Fibroblast of lung (primary cell): ENCODE data around the gene MAPK8IP3. TPM values are rescaled to one million over a fixed set of nuclear protein-coding genes. Genes with fewer than 3 reads are reported as not detected.

Experiments used
- DNase-seq, 2 donors: peaks; one replicate each; pipeline versions ENCODE4 v3.0.0 to v3.0.0-alpha.2; 2010; ENCODE audit warnings: low read depth in 2 of 2
- H2AFZ ChIP-seq: 2 replicates; pipeline ENCODE4 v1.5.1; 2012; ENCODE audit warnings: low read length, control low read depth, inconsistent platforms
- H3K27ac ChIP-seq: 2 replicates; pipeline ENCODE4 v1.5.1; 2011; ENCODE audit warnings: low read length, control low read depth; ENCODE audit not compliant: insufficient read depth
- H3K27me3 ChIP-seq: 2 replicates; pipeline ENCODE4 v1.5.1; 2011; ENCODE audit warnings: mild to moderate bottlenecking, low read length; ENCODE audit not compliant: control insufficient read depth, insufficient read depth
- H3K36me3 ChIP-seq: 2 replicates; pipeline ENCODE4 v1.5.1; 2011; ENCODE audit warnings: low read length; ENCODE audit not compliant: control insufficient read depth, insufficient read depth
- H3K4me1 ChIP-seq: 2 replicates; pipeline ENCODE4 v1.5.1; 2011; ENCODE audit warnings: low read length; ENCODE audit not compliant: control insufficient read depth, insufficient read depth; ENCODE audit errors: extremely low read depth
- H3K4me2 ChIP-seq: 2 replicates; pipeline ENCODE4 v1.5.1; 2011; ENCODE audit warnings: low read length, control low read depth; ENCODE audit not compliant: insufficient read depth; ENCODE audit errors: extremely low read depth
- H3K4me3 ChIP-seq, 4 experiments: fragments of 200-600 bp in 1 of 4; sonication (generic) in 1 of 4; replicated peaks in 1 of 4; 2 replicates each; pipeline ENCODE4 v1.5.1; 2011 to 2016; ENCODE audit warnings: low read length in 4 of 4, low read depth in 3 of 4, mild to moderate bottlenecking in 3 of 4, control low read depth in 2 of 4, inconsistent platforms in 1 of 4, mixed read lengths in 1 of 4; ENCODE audit not compliant: insufficient read depth in 1 of 4; ENCODE audit errors: control extremely low read depth in 1 of 4
- H3K79me2 ChIP-seq: 2 replicates; pipeline ENCODE4 v1.5.1; 2012; ENCODE audit warnings: mild to moderate bottlenecking, low read length, inconsistent platforms; ENCODE audit not compliant: control insufficient read depth, insufficient read depth
- H3K9ac ChIP-seq: 2 replicates; pipeline ENCODE4 v1.5.1; 2011; ENCODE audit warnings: mild to moderate bottlenecking, low read length, control low read depth; ENCODE audit not compliant: insufficient read depth
- H3K9me3 ChIP-seq: 2 replicates; pipeline ENCODE4 v1.5.1; 2012; ENCODE audit warnings: low read depth, low read length; ENCODE audit not compliant: control insufficient read depth, insufficient read depth
- H4K20me1 ChIP-seq: 2 replicates; pipeline ENCODE4 v1.5.1; 2011; ENCODE audit warnings: low read length; ENCODE audit not compliant: control insufficient read depth, insufficient read depth; ENCODE audit errors: extremely low read depth
- EZH2 ChIP-seq: IDR thresholded peaks from 2 replicates; pipeline ENCODE4 v1.5.1; 2012; ENCODE audit warnings: low read length, control low read depth, mild to moderate bottlenecking; ENCODE audit errors: missing control alignments
- polyA plus RNA-seq, 2 donors: library from polyadenylated mRNA; depleted of rRNA in 1 of 2; stranded (reverse) in 1 of 2; unstranded in 1 of 2; fragments of >200 nt; gene quantifications; 2 replicates each; pipeline ENCODE4 v1.2.1, GENCODE V29; 2011 to 2012; ENCODE audit warnings: missing spikeins in 1 of 2
- total RNA-seq: library from RNA; depleted of rRNA; stranded (reverse); fragments of >200 nt; gene quantifications from 2 replicates; pipeline ENCODE4 v1.2.1, GENCODE V29; 2014
- TF ChIP-seq, protein P1 (sequence below), 2 donors: IDR thresholded peaks in 1 of 2; conservative IDR thresholded peaks in 1 of 2; 1 replicate in 1 of 2; 2 replicates in 1 of 2; pipeline ENCODE4 v1.5.1; 2011 to 2012; ENCODE audit warnings: low read length in 2 of 2, control low read depth in 1 of 2, inconsistent platforms in 1 of 2, low read depth in 1 of 2, mild to moderate bottlenecking in 1 of 2

The MAPK8IP3 gene
- total and polyA plus RNA-seq, 2 donors (not counting 1 experiment from before 2014, with no cell fraction given), result 9.4 to 36.3 TPM

DNA sequence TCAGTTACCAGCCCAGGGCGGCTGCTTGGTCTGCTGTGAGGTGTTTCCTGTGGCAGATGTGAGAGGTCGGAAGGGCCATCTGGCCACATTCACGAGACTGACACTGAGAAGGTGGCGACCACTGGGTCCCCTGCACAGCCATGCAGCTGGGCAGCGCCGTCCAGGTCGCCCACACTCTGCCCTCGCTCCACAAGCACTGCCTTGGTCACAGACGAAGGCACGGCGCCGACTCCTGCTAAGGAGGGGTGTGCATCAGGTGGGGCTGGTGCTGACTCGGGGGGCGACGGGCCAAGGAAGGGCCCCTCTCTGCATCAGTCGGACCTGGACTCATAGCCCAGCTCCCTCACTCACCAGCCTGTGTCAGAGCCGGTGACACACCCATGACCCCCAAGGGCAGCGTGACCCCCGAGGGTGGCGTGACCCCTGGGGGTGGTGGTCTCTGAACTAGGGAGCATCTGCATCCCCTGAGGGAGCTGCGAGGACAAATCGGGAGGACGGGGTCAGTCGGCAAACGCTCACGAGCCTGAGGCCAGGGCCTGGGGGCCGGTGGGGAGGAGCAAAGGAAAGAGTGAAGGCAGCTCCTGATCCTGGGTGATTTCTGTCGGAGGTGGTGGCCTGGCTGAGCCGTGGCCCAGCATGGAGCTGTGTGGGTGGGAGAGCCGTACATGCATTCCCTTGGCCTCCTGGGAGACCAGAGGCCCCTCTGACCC, 34.9 kb downstream of the MAPK8IP3 start:
- H3K79me2 ChIP-seq, result no peaks in the 10 kb centered on the region
- H4K20me1 ChIP-seq, result no peaks in the 10 kb centered on the region
- no peak overlapping the region for H3K9ac ChIP-seq
- H3K36me3 ChIP-seq, result peaks cover 6% of the 10 kb centered on the region
- no peak overlapping the region for H3K4me3 ChIP-seq
- peaks cover 4% of the 10 kb centered on the region for H3K9me3 ChIP-seq
- H2AFZ ChIP-seq, result no peak overlapping the region
- DNase-seq, result no peak
- TF ChIP-seq EZH2, result no peak
- TF ChIP-seq, protein P1, sequence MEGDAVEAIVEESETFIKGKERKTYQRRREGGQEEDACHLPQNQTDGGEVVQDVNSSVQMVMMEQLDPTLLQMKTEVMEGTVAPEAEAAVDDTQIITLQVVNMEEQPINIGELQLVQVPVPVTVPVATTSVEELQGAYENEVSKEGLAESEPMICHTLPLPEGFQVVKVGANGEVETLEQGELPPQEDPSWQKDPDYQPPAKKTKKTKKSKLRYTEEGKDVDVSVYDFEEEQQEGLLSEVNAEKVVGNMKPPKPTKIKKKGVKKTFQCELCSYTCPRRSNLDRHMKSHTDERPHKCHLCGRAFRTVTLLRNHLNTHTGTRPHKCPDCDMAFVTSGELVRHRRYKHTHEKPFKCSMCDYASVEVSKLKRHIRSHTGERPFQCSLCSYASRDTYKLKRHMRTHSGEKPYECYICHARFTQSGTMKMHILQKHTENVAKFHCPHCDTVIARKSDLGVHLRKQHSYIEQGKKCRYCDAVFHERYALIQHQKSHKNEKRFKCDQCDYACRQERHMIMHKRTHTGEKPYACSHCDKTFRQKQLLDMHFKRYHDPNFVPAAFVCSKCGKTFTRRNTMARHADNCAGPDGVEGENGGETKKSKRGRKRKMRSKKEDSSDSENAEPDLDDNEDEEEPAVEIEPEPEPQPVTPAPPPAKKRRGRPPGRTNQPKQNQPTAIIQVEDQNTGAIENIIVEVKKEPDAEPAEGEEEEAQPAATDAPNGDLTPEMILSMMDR (conservative IDR thresholded peaks at IDR 0.05 in 1 of 2, IDR thresholded peaks at IDR 0.05 in 1 of 2; ENCODE audit: low read depth in 1 of 2, low read length in 2 of 2), result no peak
- H3K4me2 ChIP-seq, result no peak overlapping the region
- no peaks in the 10 kb centered on the region for H3K27me3 ChIP-seq
- no peaks in the 10 kb centered on the region for H3K4me1 ChIP-seq
- H3K27ac ChIP-seq, result no peak overlapping the region

GRCh38 chr16:1741553-1742165, 35.7 kb downstream of the MAPK8IP3 start:
- Histone ChIP-seq H2AFZ (no peak overlapping the region), H3K27me3 (no peaks in the 10 kb centered on the region), H3K9me3 (peaks cover 4% of the 10 kb centered on the region), H3K27ac (no peak overlapping the region), H3K36me3 (peaks cover 6% of the 10 kb centered on the region), H3K9ac (no peak overlapping the region), H3K4me1 (no peaks in the 10 kb centered on the region), H3K79me2 (no peaks in the 10 kb centered on the region), H4K20me1 (no peaks in the 10 kb centered on the region), H3K4me3 (no peak overlapping the region), H3K4me2 (no peak overlapping the region)
- TF ChIP-seq EZH2, result no peak
- TF ChIP-seq, protein P1 (conservative IDR thresholded peaks at IDR 0.05 in 1 of 2, IDR thresholded peaks at IDR 0.05 in 1 of 2; ENCODE audit: low read depth in 1 of 2, low read length in 2 of 2), result no peak
- DNase-seq, result no peak

- no peak overlapping the region for H3K27ac ChIP-seq
- H3K36me3 ChIP-seq, result peaks cover 17% of the 10 kb centered on the region
- no peaks in the 10 kb centered on the region for H3K27me3 ChIP-seq
- TF ChIP-seq EZH2, result no peak
- TF ChIP-seq, protein P1 (conservative IDR thresholded peaks at IDR 0.05 in 1 of 2, IDR thresholded peaks at IDR 0.05 in 1 of 2; ENCODE audit: low read depth in 1 of 2, low read length in 2 of 2), result no peak
- H3K9me3 ChIP-seq, result peaks cover 2% of the 10 kb centered on the region
- no peak overlapping the region for H2AFZ ChIP-seq
- no peaks in the 10 kb centered on the region for H4K20me1 ChIP-seq
- H3K4me2 ChIP-seq, result no peak overlapping the region
- no peak overlapping the region for H3K4me3 ChIP-seq
- H3K9ac ChIP-seq, result no peak overlapping the region
- no peaks in the 10 kb centered on the region for H3K79me2 ChIP-seq
- no peak for DNase-seq
- no peaks in the 10 kb centered on the region for H3K4me1 ChIP-seq
Measured at GRCh38 chr16:1743376-1744337, 37.7 kb downstream of the MAPK8IP3 start.
